Endothelial cell (in vitro differentiated cells): Measurements from ENCODE around the gene ZNF682. TPM values are rescaled to one million over a fixed set of nuclear protein-coding genes. Genes with fewer than 3 reads are reported as not detected.
"Not testable (repeated sequence)": the region's sequence is repeated elsewhere in the genome, so short reads cannot be mapped to it uniquely, and the experiment has no call there.

Source experiments
- DNase-seq: peaks from one replicate; pipeline ENCODE4 v3.0.0; 2021; ENCODE audit warnings: low spot score
- H3K27ac Mint-ChIP-seq: one replicate; pipeline ENCODE4 v1.8.0; 2021; ENCODE audit warnings: mixed read lengths, inconsistent platforms; ENCODE audit not compliant: unreplicated experiment
- H3K27me3 Mint-ChIP-seq: one replicate; pipeline ENCODE4 v1.8.0; 2021; ENCODE audit warnings: mild to moderate bottlenecking, moderate library complexity, mixed read lengths, inconsistent platforms; ENCODE audit not compliant: unreplicated experiment
- H3K36me3 Mint-ChIP-seq: one replicate; pipeline ENCODE4 v1.8.0; 2021; ENCODE audit warnings: mild to moderate bottlenecking, low read depth, mixed read lengths, inconsistent platforms; ENCODE audit not compliant: unreplicated experiment
- H3K4me1 Mint-ChIP-seq: one replicate; pipeline ENCODE4 v1.8.0; 2021; ENCODE audit warnings: mild to moderate bottlenecking, mixed read lengths, inconsistent platforms; ENCODE audit not compliant: unreplicated experiment
- H3K4me3 Mint-ChIP-seq: one replicate; pipeline ENCODE4 v1.8.0; 2021; ENCODE audit warnings: mild to moderate bottlenecking, mixed read lengths, inconsistent platforms; ENCODE audit not compliant: unreplicated experiment
- H3K9me3 Mint-ChIP-seq: one replicate; pipeline ENCODE4 v1.8.0; 2021; ENCODE audit warnings: mixed read lengths, inconsistent platforms; ENCODE audit not compliant: unreplicated experiment
- CTCF ChIP-seq: fragments of 200-600 bp; sonication (generic); IDR thresholded peaks from one replicate; pipeline ENCODE4 v1.5.0; 2021; ENCODE audit warnings: antibody characterized with exemption; ENCODE audit not compliant: unreplicated experiment
- long read RNA-seq: library from polyadenylated mRNA; unstranded; transcript quantifications from one replicate; pipeline ENCODE4 v2.0.0, GENCODE V29; 2020; ENCODE audit not compliant: unreplicated experiment
- total RNA-seq: library from RNA; stranded (reverse); fragmentation: NEBNext Ultra II Directional; extraction: Animal tissue kit (Norgen Biotek cat#: 25700); gene quantifications from one replicate; pipeline ENCODE4 v1.2.1, GENCODE V29; 2021; ENCODE audit not compliant: unreplicated experiment

The ZNF682 gene
- 25.6 TPM for total RNA-seq
- long read RNA-seq, partial matches to known transcripts: 0 of 11 reads
- long read RNA-seq, other reads (novel, unspliced or antisense): 5 of 11 reads

GRCh38 chr19:20039203-20039723 is at the start of gene ZNF682:
TSS of gene ZNF682 (minus strand) at chr19:20039505. CDS start at chr19:20039345, 160 bp downstream.
- Mint-ChIP-seq H3K36me3 (peaks cover 7% of the 10 kb centered on the region), H3K4me1 (peaks cover 17% of the 10 kb centered on the region), H3K9me3 (no peaks in the 10 kb centered on the region), H3K27ac (peak within 1 kb of the TSS; percentile 95), H3K4me3 (peak within 1 kb of the TSS; percentile 89), H3K27me3 (peaks cover 10% of the 10 kb centered on the region)
- no peak for TF ChIP-seq CTCF
- DNase-seq: peak; percentile 95

GRCh38 chr19:20082876-20083275 is 43.6 kb upstream of the ZNF682 start:
- peaks cover 42% of the 10 kb centered on the region for H3K4me1 Mint-ChIP-seq
- H3K27ac Mint-ChIP-seq: peak overlapping the region; percentile 94
- not testable (repeated sequence) for H3K27me3 Mint-ChIP-seq, DNase-seq, H3K36me3 Mint-ChIP-seq, H3K9me3 Mint-ChIP-seq
- peak overlapping the region; percentile 77 for H3K4me3 Mint-ChIP-seq

DNA sequence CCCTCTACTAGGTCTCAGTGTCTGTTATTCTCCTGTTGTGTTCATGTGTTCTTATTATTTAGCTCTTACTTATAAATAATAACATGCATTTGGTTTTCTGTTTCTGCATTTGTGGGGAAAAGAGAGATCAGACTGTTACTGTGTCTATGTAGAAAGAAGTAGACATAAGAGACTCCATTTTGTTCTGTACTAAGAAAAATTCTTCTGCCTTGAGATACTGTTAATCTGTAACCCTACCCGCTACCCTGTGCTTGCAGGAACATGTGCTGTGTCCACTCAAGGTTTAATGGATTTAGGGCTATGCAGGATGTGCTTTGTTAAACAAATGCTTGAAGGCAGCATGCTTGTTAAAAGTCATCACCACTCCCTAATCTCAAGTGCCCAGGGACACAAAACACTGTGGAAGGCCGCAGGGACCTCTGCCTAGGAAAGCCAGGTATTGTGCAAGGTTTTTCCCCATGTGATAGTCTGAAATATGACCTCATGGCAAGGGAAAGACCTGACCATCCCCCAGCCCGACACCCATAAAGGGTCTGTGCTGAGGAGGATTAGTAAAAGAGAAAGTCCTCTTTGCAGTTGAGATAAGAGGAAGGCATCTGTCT is 43.0 kb upstream of the ZNF682 start:
- Mint-ChIP-seq H3K4me3 (peak overlapping the region; percentile 77), H3K27ac (peak overlapping the region; percentile 94), H3K4me1 (peaks cover 40% of the 10 kb centered on the region)
- not testable (repeated sequence) for H3K27me3 Mint-ChIP-seq, H3K36me3 Mint-ChIP-seq, H3K9me3 Mint-ChIP-seq
- peak; percentile 8 for DNase-seq

- no peak for DNase-seq
- no peaks in the 10 kb centered on the region for H3K9me3 Mint-ChIP-seq
- peaks cover 4% of the 10 kb centered on the region for H3K36me3 Mint-ChIP-seq
- H3K27ac Mint-ChIP-seq: no peak overlapping the region
- peaks cover 5% of the 10 kb centered on the region for H3K27me3 Mint-ChIP-seq
- no peak for TF ChIP-seq CTCF
- peaks cover 40% of the 10 kb centered on the region for H3K4me1 Mint-ChIP-seq
- no peak overlapping the region for H3K4me3 Mint-ChIP-seq
Measured at GRCh38 chr19:20080656-20081055, 41.4 kb upstream of the ZNF682 start.

DNA sequence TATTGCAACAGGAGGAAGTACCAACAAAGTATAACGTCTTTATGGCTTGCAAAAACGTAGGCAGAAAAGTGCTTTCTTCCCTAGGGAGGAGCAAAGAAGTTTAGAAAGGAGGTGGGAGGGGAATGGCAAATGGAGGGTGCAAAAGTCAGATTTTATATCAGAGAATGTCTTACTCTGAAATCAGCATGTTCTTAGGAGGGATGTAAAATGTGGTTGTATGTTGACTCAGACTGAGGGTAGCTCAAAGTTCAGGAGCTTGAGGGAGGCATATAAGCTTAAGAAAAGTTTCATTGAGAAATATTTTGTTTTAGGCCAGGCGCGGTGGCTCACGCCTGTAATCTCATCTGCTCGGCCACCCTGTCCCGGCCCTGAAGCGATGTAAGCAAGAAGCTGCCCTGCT is 40.2 kb upstream of the ZNF682 start:
- TF ChIP-seq CTCF: no peak
- Mint-ChIP-seq H3K4me1 (peaks cover 40% of the 10 kb centered on the region), H3K27ac (peak overlapping the region; percentile 66), H3K9me3 (no peaks in the 10 kb centered on the region), H3K36me3 (peaks cover 4% of the 10 kb centered on the region), H3K27me3 (peaks cover 5% of the 10 kb centered on the region), H3K4me3 (peak overlapping the region; percentile 78)
- DNase-seq: no peak

DNA sequence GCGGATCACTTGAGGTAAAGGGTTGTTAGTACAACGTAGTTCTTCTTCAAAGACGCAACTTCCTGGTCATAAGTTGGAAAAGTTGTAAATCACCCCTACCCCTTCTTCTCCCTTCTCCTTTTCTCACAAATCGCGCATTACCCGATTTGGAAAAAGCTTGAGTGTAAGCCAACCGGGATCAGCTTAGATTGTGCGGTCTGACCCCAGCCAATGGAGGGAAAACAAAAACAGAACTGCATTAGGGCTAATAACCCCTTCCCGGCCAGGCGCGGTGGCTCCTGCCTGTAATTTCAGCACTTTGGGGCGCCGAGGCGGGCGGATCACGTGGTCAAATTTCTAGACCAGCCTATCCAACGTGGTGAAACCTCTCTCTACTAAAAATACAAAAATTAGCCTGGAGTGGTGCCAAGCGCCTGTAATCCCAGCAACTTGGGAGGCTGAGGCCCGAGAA is 39.3 kb upstream of the ZNF682 start:
- no peaks in the 10 kb centered on the region for H3K9me3 Mint-ChIP-seq
- H3K4me1 Mint-ChIP-seq: peaks cover 39% of the 10 kb centered on the region
- H3K27ac Mint-ChIP-seq: peak overlapping the region; percentile 48
- H3K27me3 Mint-ChIP-seq: peaks cover 5% of the 10 kb centered on the region
- peak; percentile 25 for DNase-seq
- H3K4me3 Mint-ChIP-seq: peak overlapping the region; percentile 94
- H3K36me3 Mint-ChIP-seq: peaks cover 4% of the 10 kb centered on the region
- no peak for TF ChIP-seq CTCF
